ENCODE measurements around the gene FIGLA.

Gene FIGLA

GRCh38 chr2:70826696-70827350 lies 36.4 kb upstream of the FIGLA start:
- CTCF ChIA-PET = interaction anchor here (1.7 kb wide), 1 partner anchor 45 kb away, joined by 6 read pairs; no protein-coding TSS in a partner anchor

GRCh38 chr2:70823249-70823648 lies 32.8 kb upstream of the FIGLA start:
- Mint-ChIP-seq H3K4me1 (peaks cover 29% of the 10 kb centered on the region), H3K4me3 (no peak overlapping the region), H3K27me3 (peaks cover 16% of the 10 kb centered on the region), H3K36me3 (no peaks in the 10 kb centered on the region), H3K27ac (no peak overlapping the region), H3K9me3 (no peaks in the 10 kb centered on the region)
- CTCF ChIA-PET = no interaction called here
- no peak for DNase-seq

More at GRCh38 chr2:70826696-70827350, 36.4 kb upstream of the FIGLA start:
- no peak overlapping the region for H3K4me3 Mint-ChIP-seq
- H3K27me3 Mint-ChIP-seq = peaks cover 15% of the 10 kb centered on the region
- H3K36me3 Mint-ChIP-seq = no peaks in the 10 kb centered on the region
- DNase-seq = no peak
- H3K9me3 Mint-ChIP-seq = no peaks in the 10 kb centered on the region
- peaks cover 29% of the 10 kb centered on the region for H3K4me1 Mint-ChIP-seq
- H3K27ac Mint-ChIP-seq = no peak overlapping the region

- peaks cover 29% of the 10 kb centered on the region for H3K4me1 Mint-ChIP-seq
- no peaks in the 10 kb centered on the region for H3K36me3 Mint-ChIP-seq
- peaks cover 16% of the 10 kb centered on the region for H3K27me3 Mint-ChIP-seq
- H3K27ac Mint-ChIP-seq = peak overlapping the region; percentile 28
- no peak overlapping the region for H3K4me3 Mint-ChIP-seq
- peak; percentile 27 for DNase-seq
- H3K9me3 Mint-ChIP-seq = no peaks in the 10 kb centered on the region
- CTCF ChIA-PET = no interaction called here
Measured at GRCh38 chr2:70822843-70823242, 32.4 kb upstream of the FIGLA start.

DNA sequence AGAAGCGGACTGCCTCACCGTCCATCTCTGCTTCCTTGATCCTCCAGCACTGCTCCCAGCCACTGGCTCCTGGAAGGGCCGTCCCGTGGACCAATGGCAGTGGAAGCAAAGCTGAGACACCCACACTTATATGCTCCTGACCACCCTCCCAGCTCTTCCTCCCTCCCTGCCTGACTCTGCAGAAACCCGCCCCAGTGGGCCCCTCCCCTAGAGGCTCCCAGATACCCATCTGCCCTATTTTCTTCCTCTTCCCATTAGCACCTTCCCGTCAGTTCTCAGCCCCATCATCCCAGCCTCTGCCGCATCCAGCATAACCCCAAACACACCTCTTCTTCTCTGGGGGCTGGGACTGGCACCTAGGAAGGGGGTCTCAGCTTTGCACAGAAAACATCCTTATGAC lies 30.1 kb upstream of the FIGLA start, which contains the start of gene CLEC4F:
TSS of gene CLEC4F (minus strand) at position 101 of the 400 bp plus-strand sequence. CDS start at position 25, 76 bp downstream.
- H3K9me3 Mint-ChIP-seq = no peaks in the 10 kb centered on the region
- H3K27me3 Mint-ChIP-seq = peaks cover 20% of the 10 kb centered on the region
- H3K4me1 Mint-ChIP-seq = peaks cover 19% of the 10 kb centered on the region
- no peaks in the 10 kb centered on the region for H3K36me3 Mint-ChIP-seq
- H3K4me3 Mint-ChIP-seq = no peak within 1 kb of the TSS
- no peak for DNase-seq
- H3K27ac Mint-ChIP-seq = no peak within 1 kb of the TSS
- CTCF ChIA-PET = interaction anchor here (0.6 kb wide), 1 partner anchor 165 kb away, joined by 3 read pairs; no protein-coding TSS in a partner anchor

DNA sequence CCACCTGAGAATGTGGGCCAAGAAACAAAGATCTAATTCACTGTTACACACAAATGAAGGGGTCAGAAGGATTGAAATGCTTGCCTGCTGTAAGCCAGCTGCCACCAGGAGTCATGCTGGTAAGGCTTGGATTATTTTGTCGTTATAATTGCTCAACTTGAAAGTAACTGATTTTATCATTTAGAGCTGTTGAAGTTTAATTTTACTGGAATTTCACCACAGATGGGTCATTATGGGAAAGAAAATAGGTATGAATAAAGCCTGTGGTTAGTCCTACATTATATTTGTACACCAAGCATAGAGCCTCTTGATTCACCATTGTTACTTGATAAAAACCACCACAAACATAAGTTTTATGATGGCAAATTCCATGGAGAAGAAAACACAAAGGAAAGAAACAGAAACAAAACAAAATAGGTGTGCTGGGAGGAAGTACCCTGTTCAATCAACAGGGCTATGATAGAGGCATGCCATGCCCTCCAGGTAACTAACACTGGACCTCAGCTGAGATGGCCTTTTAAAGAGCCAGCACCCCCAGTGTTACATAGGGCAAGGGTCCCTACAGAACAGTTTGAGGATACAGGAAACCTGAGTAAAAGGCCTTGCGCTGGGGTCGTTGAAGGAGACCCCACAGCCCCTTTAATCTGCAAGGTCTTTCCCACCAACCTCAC lies 27.0 kb upstream of the FIGLA start:
- H3K4me1 Mint-ChIP-seq = peaks cover 5% of the 10 kb centered on the region
- H3K27me3 Mint-ChIP-seq = peaks cover 37% of the 10 kb centered on the region
- CTCF ChIA-PET = no interaction called here
- no peak for DNase-seq
- H3K9me3 Mint-ChIP-seq = no peaks in the 10 kb centered on the region
- H3K36me3 Mint-ChIP-seq = no peaks in the 10 kb centered on the region
- no peak overlapping the region for H3K27ac Mint-ChIP-seq
- no peak overlapping the region for H3K4me3 Mint-ChIP-seq

- CTCF ChIA-PET = interaction anchor here (0.8 kb wide), 1 partner anchor 54 kb away, joined by 3 read pairs; no protein-coding TSS in a partner anchor
- Mint-ChIP-seq H3K27me3 (peaks cover 41% of the 10 kb centered on the region), H3K4me3 (no peak overlapping the region), H3K36me3 (no peaks in the 10 kb centered on the region), H3K4me1 (peaks cover 4% of the 10 kb centered on the region), H3K27ac (no peak overlapping the region), H3K9me3 (no peaks in the 10 kb centered on the region)
- DNase-seq = no peak
Measured at GRCh38 chr2:70816726-70817125, 26.3 kb upstream of the FIGLA start.

DNA sequence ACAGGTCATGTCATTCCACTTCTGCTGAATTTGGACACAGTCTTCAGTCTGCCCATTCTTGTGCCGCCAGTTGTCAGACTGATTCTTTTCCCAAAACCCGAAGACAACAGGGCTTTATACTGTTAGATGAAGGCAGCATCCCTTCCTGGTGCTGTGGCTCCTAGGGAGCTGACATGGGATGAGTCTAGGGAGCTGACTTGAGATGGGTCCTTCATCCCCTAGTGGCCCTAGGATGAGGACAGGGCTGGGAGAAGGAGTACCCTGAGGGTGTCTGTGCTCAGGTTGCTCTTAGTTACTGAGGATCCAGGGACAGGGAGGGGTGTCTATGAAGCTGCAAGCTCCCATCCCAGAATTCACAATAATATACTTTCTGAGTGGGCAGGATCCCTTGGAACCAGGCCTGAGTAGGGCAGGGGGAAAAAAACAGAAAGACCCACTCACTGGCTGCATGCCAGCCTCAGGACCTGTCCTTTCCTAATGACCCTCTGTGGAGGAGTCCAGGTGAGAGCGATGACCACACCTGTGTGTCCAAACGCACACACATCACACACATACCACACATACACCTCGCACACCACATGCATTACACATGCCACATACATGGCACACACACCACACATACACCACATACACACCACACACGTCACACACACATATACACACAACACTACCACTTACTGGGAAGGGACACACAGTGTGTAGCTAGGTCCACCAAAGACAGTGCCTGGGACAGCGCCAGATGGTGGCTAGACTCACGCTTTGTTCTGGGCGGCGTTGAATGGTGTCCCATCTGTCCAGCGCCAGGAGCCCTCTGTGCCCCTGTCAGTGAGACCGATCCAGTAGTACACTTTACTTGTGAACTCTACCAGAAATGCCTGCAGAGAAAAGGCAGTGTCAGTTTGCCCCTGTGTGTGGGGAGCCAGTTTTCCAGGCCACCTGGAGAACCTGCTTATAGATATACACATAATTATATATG lies 18.8 kb upstream of the FIGLA start:
- H3K4me3 Mint-ChIP-seq = no peak overlapping the region
- H3K36me3 Mint-ChIP-seq = no peaks in the 10 kb centered on the region
- H3K27ac Mint-ChIP-seq = no peak overlapping the region
- H3K9me3 Mint-ChIP-seq = no peaks in the 10 kb centered on the region
- H3K4me1 Mint-ChIP-seq = no peaks in the 10 kb centered on the region
- CTCF ChIA-PET = interaction anchor here (1.3 kb wide), 1 partner anchor 9 kb away, joined by 3 read pairs; no protein-coding TSS in a partner anchor
- H3K27me3 Mint-ChIP-seq = peaks cover 31% of the 10 kb centered on the region
- DNase-seq = no peak

DNA sequence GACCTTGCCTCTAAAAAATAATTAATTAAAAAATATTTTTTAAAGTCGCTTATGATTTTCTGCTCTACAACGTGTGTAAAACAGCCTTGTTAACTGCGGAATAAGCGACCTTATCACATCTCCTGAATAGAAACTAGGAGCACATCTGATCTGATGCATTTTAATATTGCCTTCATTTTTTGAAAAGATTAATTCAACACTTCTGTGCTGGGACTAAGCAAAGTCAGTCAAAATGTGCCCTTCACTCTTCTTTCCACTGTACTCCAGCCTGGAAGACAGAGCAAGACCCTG lies 17.3 kb upstream of the FIGLA start:
- Mint-ChIP-seq H3K4me3 (no peak overlapping the region), H3K36me3 (no peaks in the 10 kb centered on the region), H3K27me3 (peaks cover 30% of the 10 kb centered on the region), H3K9me3 (no peaks in the 10 kb centered on the region), H3K27ac (no peak overlapping the region), H3K4me1 (no peaks in the 10 kb centered on the region)
- no peak for DNase-seq
- CTCF ChIA-PET = interaction anchor here (1.3 kb wide), 1 partner anchor 18 kb away, joined by 5 read pairs; the partner anchor contains the start of gene FIGLA

DNA sequence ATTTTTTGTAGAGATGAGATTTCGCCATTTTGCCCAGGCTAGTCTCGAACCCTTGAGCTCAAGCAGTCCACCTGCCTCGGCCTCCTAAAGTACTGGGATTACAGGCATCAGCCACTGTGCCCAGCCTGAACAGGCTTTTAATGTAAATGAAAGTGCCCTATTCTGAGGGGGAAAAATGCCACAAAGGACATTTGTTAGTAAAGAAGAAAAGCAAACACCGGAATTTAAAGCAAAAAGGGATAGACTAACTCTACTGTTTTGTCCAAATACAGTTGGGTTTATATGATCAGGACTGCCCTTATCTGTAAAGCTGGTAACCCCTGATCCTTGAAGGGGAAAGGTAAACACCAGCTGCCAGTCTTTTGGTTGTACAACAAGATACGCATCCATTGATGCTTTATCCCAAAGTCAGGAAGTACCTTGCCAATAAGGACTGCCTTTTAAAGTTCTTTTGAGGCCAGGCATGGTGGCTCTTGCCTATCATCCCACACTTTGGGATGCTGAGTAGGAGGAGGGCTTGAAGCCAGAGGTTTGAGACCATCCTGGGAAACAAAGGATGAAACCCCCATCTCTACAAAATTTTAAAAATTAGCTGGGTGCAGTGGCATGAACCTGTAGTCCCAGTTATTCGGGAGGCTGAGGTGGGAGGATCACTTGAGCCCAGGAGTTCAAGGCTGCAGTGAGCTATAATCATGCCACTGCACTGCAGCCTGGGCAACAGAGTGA lies 16.8 kb upstream of the FIGLA start:
- Mint-ChIP-seq H3K4me1 (no peaks in the 10 kb centered on the region), H3K27me3 (peaks cover 26% of the 10 kb centered on the region), H3K36me3 (no peaks in the 10 kb centered on the region), H3K27ac (no peak overlapping the region), H3K9me3 (no peaks in the 10 kb centered on the region), H3K4me3 (no peak overlapping the region)
- CTCF ChIA-PET = interaction anchor here (1.3 kb wide), 1 partner anchor 18 kb away, joined by 5 read pairs; the partner anchor contains the start of gene FIGLA
- DNase-seq = no peak

DNA sequence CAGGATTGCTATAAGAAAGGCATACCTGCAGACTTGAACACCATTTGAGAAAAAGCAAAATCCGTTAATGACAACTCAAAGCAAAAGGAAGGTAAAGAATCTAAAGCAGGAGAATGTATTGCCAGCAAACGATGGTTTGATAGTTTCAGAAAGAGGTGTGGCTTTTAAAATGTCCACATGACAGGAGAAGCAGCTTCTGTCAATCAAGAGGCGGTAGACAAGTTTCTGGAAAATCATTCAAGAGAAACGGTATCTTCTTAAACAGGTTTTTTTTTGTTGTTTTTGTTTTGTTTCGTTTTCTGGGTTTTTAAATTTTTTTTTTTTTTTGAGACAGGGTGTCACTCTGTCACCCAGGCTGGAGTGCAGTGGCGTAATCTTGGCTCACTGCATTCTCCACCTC lies 16.2 kb upstream of the FIGLA start:
- Mint-ChIP-seq H3K9me3 (no peaks in the 10 kb centered on the region), H3K36me3 (no peaks in the 10 kb centered on the region), H3K4me1 (no peaks in the 10 kb centered on the region), H3K27me3 (peaks cover 24% of the 10 kb centered on the region), H3K4me3 (no peak overlapping the region), H3K27ac (no peak overlapping the region)
- DNase-seq = no peak
- CTCF ChIA-PET = interaction anchor here (0.9 kb wide), 1 partner anchor 142 kb away, joined by 4 read pairs; no protein-coding TSS in a partner anchor

GRCh38 chr2:70806013-70806412 lies 15.6 kb upstream of the FIGLA start:
- Mint-ChIP-seq H3K4me3 (no peak overlapping the region), H3K36me3 (no peaks in the 10 kb centered on the region), H3K9me3 (no peaks in the 10 kb centered on the region), H3K4me1 (no peaks in the 10 kb centered on the region), H3K27me3 (peaks cover 26% of the 10 kb centered on the region), H3K27ac (no peak overlapping the region)
- CTCF ChIA-PET = interaction anchor here (0.9 kb wide), 1 partner anchor 142 kb away, joined by 4 read pairs; no protein-coding TSS in a partner anchor
- no peak for DNase-seq

DNA sequence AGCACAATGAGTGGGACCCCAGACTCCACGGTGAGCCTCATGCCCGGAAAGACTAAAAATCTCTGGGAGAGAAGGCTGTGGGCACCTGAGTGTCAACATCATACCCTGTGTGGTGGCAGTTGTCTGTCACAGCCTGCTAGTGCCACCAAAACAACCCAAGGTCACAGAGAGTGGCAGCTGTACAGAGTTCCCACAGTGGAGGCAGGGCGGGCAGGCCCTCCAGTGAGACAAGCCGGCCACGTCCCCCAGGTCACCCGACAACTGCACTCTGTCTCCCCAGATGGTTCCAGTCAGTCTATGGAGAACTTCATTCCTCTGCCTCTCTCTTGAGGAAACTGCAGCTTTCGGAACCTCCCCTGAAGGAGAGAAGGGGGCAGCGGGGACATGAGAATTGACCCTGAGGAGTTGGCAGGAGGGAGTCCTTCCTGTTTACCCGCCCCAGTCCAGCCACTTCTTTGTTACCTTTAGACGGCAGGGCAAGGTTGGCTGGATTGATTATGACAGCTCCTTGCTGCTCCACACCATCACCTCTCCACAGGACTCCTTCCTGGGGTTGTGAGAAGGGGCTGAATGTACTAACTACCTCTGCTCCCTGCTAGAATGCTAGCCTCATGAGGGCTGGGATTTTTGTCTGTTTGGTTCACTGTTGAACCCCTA lies 11.3 kb upstream of the FIGLA start:
- H3K27ac Mint-ChIP-seq = no peak overlapping the region
- H3K4me1 Mint-ChIP-seq = no peaks in the 10 kb centered on the region
- CTCF ChIA-PET = no interaction called here
- H3K27me3 Mint-ChIP-seq = peaks cover 35% of the 10 kb centered on the region
- H3K36me3 Mint-ChIP-seq = no peaks in the 10 kb centered on the region
- no peak overlapping the region for H3K4me3 Mint-ChIP-seq
- H3K9me3 Mint-ChIP-seq = peaks cover 3% of the 10 kb centered on the region
- DNase-seq = no peak

- Mint-ChIP-seq H3K27me3 (peaks cover 34% of the 10 kb centered on the region), H3K4me3 (no peak overlapping the region), H3K4me1 (no peaks in the 10 kb centered on the region), H3K9me3 (peaks cover 3% of the 10 kb centered on the region), H3K36me3 (no peaks in the 10 kb centered on the region), H3K27ac (no peak overlapping the region)
- no peak for DNase-seq
- CTCF ChIA-PET = no interaction called here
Measured at GRCh38 chr2:70799706-70800105, 9.3 kb upstream of the FIGLA start.
